LNCAP (cell line): ENCODE data around the gene L3MBTL4.

Source experiments
- TF ChIP-seq, protein P1 (sequence below): fragments of 450-650 bp; IDR thresholded peaks from 2 replicates; pipeline ENCODE4 v1.5.1; 2017; ENCODE audit warnings: mild to moderate bottlenecking

The L3MBTL4 gene

DNA sequence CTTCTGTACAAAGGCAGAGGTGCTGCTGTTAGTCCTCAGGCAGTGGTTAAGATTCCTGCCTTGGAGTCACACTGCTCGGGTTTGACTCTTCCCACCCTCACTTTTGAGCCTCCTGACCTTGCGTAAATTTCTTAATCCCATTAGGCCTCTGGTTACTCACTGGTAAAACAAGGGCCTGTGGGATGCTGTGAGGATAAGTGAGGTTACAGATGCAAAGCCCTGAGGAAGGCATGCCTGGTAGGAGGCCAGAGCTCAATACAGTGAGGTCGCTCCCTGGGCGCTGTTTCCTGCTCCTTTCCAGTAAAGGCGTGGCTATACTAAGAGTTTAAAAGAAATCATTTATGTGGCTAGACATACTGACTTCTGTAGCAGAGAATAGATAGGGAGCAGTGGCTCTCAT, 391.9 kb downstream of the L3MBTL4 start:
- TF ChIP-seq, protein P1, sequence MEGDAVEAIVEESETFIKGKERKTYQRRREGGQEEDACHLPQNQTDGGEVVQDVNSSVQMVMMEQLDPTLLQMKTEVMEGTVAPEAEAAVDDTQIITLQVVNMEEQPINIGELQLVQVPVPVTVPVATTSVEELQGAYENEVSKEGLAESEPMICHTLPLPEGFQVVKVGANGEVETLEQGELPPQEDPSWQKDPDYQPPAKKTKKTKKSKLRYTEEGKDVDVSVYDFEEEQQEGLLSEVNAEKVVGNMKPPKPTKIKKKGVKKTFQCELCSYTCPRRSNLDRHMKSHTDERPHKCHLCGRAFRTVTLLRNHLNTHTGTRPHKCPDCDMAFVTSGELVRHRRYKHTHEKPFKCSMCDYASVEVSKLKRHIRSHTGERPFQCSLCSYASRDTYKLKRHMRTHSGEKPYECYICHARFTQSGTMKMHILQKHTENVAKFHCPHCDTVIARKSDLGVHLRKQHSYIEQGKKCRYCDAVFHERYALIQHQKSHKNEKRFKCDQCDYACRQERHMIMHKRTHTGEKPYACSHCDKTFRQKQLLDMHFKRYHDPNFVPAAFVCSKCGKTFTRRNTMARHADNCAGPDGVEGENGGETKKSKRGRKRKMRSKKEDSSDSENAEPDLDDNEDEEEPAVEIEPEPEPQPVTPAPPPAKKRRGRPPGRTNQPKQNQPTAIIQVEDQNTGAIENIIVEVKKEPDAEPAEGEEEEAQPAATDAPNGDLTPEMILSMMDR: no peak

DNA sequence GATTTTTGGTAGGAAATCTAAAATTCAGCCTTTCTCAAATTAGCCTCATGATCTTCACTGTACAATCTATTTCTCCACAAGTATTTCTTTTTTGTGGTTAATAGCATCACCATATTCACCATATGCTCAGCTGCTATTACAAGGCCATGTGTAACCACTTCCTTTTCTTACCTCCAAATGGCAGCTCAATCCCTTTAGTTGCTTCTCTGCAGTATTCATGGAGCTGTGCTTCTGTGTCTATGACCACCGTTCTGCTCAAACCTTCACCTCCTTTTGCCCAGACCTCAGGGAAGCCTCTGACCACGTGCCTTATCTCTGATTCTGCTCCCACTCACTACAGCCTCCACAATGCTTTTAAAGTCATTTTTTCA, 392.7 kb downstream of the L3MBTL4 start:
- TF ChIP-seq, protein P1: no peak

DNA sequence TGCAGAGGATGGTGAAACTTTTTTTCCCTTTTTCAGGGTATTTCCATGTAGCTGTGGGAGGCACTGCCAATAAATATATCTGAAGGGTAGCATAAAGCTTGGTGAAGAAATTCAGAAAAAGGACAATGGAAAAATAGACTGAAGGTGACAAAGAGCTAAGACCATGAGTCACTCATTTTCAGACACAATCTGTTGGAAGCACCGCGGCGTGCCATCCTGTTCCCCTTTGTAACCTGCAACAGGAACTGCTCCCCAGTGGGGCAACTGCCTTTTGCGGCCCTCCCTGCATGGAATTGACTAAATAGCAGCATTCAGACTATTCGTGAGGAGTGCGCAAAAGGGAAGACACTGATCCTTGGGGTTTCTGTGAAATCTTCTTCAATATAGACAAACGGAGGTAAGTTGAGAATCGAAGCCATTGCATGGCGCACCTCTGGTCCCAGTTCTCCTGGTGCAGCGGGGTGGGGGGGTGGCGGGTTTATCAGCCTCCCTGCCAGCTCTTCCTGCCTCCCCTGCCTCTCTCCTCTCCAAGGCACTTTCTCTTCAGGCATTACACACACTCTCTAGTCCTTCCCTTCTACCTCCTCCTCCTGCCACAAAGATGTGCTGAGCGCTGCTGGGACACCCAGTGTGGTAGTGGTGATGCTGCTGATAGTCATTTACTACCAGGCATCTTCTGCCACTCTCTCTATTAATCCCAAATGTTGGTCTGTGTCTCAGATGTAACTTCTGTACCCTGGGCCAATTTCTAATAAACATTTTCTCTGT, 393.2 kb downstream of the L3MBTL4 start:
- TF ChIP-seq, protein P1: no peak

DNA sequence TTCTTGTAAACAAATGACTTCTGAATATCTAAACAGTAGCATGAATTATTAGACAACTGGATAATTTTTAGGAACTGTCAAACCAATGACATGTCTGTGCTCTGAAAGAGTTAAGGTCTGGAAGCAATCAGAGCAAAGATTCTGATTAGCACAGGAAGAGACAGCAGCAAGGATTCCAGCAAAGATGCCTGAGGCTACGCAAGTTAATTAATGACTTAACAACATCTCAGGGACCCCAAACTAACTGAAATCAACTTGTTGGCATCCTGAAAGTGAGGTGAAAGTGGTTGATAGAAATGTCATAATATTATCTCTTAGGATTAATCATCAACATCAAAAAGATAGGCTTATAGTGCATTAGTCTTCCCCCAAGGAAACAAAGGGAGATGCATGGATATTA, 396.0 kb downstream of the L3MBTL4 start:
- TF ChIP-seq, protein P1: no peak

DNA sequence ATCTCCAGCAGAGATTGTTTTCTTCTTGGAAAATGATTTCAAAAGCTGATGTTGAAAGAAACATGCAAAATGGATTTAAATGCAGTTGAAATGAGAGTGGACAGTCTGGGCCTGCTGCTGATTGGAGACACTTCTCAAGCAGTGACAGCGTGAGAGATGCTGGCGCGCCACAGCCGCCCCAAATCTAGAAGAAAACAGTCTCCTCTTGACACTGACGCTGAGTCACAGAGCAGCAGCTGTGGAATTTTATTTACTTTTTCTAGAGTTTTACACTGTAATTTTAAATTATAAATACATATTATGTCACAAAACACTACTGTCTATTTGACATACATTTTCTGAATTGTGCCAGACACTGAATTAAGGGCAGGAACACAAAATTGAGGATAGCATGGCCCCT, 397.5 kb downstream of the L3MBTL4 start:
- TF ChIP-seq, protein P1: no peak

DNA sequence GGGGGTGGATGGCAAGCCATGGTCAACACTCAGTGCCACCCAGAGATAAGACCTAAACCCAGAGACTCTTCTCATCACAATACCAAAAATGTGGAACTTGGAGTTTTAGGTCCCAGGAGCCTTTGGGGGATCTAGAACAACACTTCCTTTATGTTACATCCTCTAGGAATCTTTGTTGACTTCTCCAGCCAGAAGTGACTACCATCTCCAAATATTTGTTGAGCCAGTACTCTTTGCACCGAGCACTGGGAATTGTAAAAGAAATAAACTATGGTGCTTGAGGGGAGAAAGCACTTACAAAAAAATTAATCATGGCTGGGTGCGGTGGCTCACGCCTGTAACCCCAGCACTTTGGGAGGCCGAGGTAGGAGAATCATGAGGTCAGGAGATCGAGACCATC, 399.3 kb downstream of the L3MBTL4 start:
- TF ChIP-seq, protein P1: no peak

DNA sequence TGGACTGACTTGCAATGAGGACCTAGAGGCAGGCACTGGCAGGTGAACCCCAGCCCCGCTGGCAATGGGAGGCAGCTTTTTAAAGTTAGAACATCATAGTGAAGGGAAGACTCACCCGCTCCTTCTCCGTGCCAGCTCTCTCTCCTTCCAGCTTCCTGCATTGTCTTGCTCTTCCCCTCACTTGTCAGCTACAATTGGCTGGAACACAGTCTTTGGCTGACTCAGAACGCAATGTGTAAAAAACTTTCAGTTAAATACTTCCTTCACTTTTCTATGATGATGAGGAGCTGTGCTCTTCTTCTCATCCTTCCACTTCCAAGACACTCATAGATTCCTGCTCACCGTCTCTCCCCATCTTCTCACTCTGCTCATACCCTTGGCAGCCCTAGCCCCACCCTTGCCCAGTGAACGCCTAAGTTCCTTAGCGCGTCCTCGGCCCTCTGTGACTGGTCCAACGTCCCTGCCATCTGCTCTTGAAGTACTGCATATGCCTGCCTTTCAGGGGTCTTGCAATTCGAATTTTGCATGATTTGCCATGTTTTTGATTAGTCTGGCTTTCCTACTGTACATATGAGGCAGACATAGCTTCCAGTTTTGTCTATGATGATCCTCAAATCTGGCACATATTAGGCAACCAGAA, 401.4 kb downstream of the L3MBTL4 start:
- TF ChIP-seq, protein P1: no peak
